Naive thymus-derived CD8-positive, alpha-beta T cell (primary cell): ENCODE measurements around the gene SPATA22. TPM values are rescaled to one million over a fixed set of nuclear protein-coding genes. Genes with fewer than 3 reads are reported as not detected.
"Not testable (repeated sequence)": the region's sequence is repeated elsewhere in the genome, so short reads cannot be mapped to it uniquely, and the experiment has no call there.

ENCODE experiments used
- ATAC-seq, 2 donors: fragments of 150-1000 bp; cut with Tn5 transposase in 1 of 2; sonication (Bioruptor Pico), chemical (Tn5 transposase) in 1 of 2; 1 replicate in 1 of 2; 2 replicates in 1 of 2; pipeline ENCODE4 v1.10.0; 2021; ENCODE audit warnings: mild to moderate bottlenecking in 2 of 2, moderate library complexity in 2 of 2
- POLR2A ChIA-PET: fragments of 350-600 bp; sonication (Branson Sonifier 250); formaldehyde crosslinking; loops from one replicate; lab custom pipeline; 2021; ENCODE audit warnings: antibody characterized with exemption; lab: Charles Lee
- DNase-seq, 10 donors: peaks; one replicate each; pipeline versions ENCODE4 v3.0.0 to v3.0.0-alpha.2; 2020 to 2022
- H3K27ac Mint-ChIP-seq, 10 donors: one replicate each; pipeline ENCODE4 v1.8.0; 2020 to 2022; ENCODE audit warnings: mild to moderate bottlenecking in 10 of 10, mixed read lengths in 10 of 10, moderate library complexity in 4 of 10, inconsistent platforms in 1 of 10
- H3K27me3 Mint-ChIP-seq, 5 donors: one replicate each; pipeline ENCODE4 v1.8.0; 2021 to 2022; ENCODE audit warnings: mixed read lengths in 5 of 5
- H3K36me3 Mint-ChIP-seq, 3 donors: one replicate each; pipeline ENCODE4 v1.8.0; 2020 to 2022; ENCODE audit warnings: mixed read lengths in 3 of 3, mild to moderate bottlenecking in 2 of 3, inconsistent platforms in 1 of 3
- H3K4me1 Mint-ChIP-seq, 4 donors: one replicate each; pipeline ENCODE4 v1.8.0; 2021 to 2022; ENCODE audit warnings: mixed read lengths in 4 of 4
- H3K4me3 Mint-ChIP-seq, 10 donors: one replicate each; pipeline ENCODE4 v1.8.0; 2020 to 2022; ENCODE audit warnings: mild to moderate bottlenecking in 10 of 10, mixed read lengths in 10 of 10, moderate library complexity in 6 of 10, inconsistent platforms in 1 of 10
- H3K9me3 Mint-ChIP-seq, 9 donors: one replicate each; pipeline ENCODE4 v1.8.0; 2020 to 2022; ENCODE audit warnings: mixed read lengths in 9 of 9, mild to moderate bottlenecking in 3 of 9, inconsistent platforms in 1 of 9, moderate library complexity in 1 of 9
- polyA plus RNA-seq, 3 donors: library from polyadenylated mRNA; unstranded; fragments of 300-500 nt; fragmentation: Illumina TruSeq; gene quantifications; one replicate each; pipeline ENCODE4 v1.2.3, GENCODE V29; 2021
- total RNA-seq, 8 experiments: library from RNA in 2 of 8; stranded (reverse) in 2 of 8; gene quantifications; one replicate each; pipeline ENCODE4 v1.2.3 and lab custom pipeline; 2021 to 2026

Gene SPATA22
- total and polyA plus RNA-seq, 5 experiments from 2014 or later = 0.36 TPM; not detected in 4

GRCh38 chr17:3503285-3503684, 31.7 kb upstream of the SPATA22 start:
- POLR2A ChIA-PET = no interaction called here
- no peaks in the 10 kb centered on the region for H3K4me1 Mint-ChIP-seq
- H3K4me3 Mint-ChIP-seq = no peak overlapping the region
- ATAC-seq = no peak
- no peak overlapping the region for H3K27ac Mint-ChIP-seq
- peaks cover 0 to 4% (median 0%) of the 10 kb centered on the region in 3 donors for H3K36me3 Mint-ChIP-seq
- H3K27me3 Mint-ChIP-seq = peaks cover 0 to 27% (median 3%) of the 10 kb centered on the region in 5 donors
- DNase-seq = no peak
- peaks cover 0 to 4% (median 0%) of the 10 kb centered on the region in 9 donors for H3K9me3 Mint-ChIP-seq

GRCh38 chr17:3502466-3502865, 30.8 kb upstream of the SPATA22 start:
- Mint-ChIP-seq H3K27me3 (peaks cover 0 to 25% (median 3%) of the 10 kb centered on the region in 5 donors), H3K4me3 (no peak overlapping the region), H3K9me3 (peaks cover 0 to 3% (median 0%) of the 10 kb centered on the region in 9 donors), H3K36me3 (peaks cover 0 to 2% (median 0%) of the 10 kb centered on the region in 3 donors), H3K27ac (no peak overlapping the region), H3K4me1 (no peaks in the 10 kb centered on the region)
- ATAC-seq (no peak), DNase-seq (no peak)
- POLR2A ChIA-PET = no interaction called here

GRCh38 chr17:3501344-3501743, 29.7 kb upstream of the SPATA22 start:
- POLR2A ChIA-PET = no interaction called here
- Mint-ChIP-seq H3K27ac (no peak overlapping the region), H3K36me3 (no peaks in the 10 kb centered on the region)

GRCh38 chr17:3497101-3497500, 25.5 kb upstream of the SPATA22 start:
- Mint-ChIP-seq H3K4me3 (no peak overlapping the region), H3K36me3 (no peaks in the 10 kb centered on the region), H3K9me3 (peaks cover 0 to 2% (median 0%) of the 10 kb centered on the region in 9 donors), H3K27ac (no peak overlapping the region), H3K4me1 (no peaks in the 10 kb centered on the region), H3K27me3 (peaks cover 4 to 23% (median 7%) of the 10 kb centered on the region in 5 donors)
- POLR2A ChIA-PET = no interaction called here
- ATAC-seq (no peak), DNase-seq (no peak)

More at GRCh38 chr17:3501344-3501743, 29.7 kb upstream of the SPATA22 start:
- Mint-ChIP-seq H3K27me3 (peaks cover 0 to 14% (median 2%) of the 10 kb centered on the region in 5 donors), H3K4me3 (no peak overlapping the region), H3K9me3 (peaks cover 0 to 2% (median 0%) of the 10 kb centered on the region in 9 donors), H3K4me1 (no peaks in the 10 kb centered on the region)
- DNase-seq (no peak), ATAC-seq (no peak)

- no peak for DNase-seq
- peaks cover 17 to 39% (median 28%) of the 10 kb centered on the region in 5 donors for H3K27me3 Mint-ChIP-seq
- no peak overlapping the region for H3K27ac Mint-ChIP-seq
- POLR2A ChIA-PET = interaction anchor here (0.6 kb wide), 1 partner anchor 917 kb away, joined by 5 read pairs; no protein-coding TSS in a partner anchor
- H3K4me1 Mint-ChIP-seq = no peaks in the 10 kb centered on the region
- peaks cover 0 to 1% (median 0%) of the 10 kb centered on the region in 9 donors for H3K9me3 Mint-ChIP-seq
- no peaks in the 10 kb centered on the region for H3K36me3 Mint-ChIP-seq
- no peak overlapping the region for H3K4me3 Mint-ChIP-seq
- no peak for ATAC-seq
Observed at GRCh38 chr17:3485481-3486068, 14.0 kb upstream of the SPATA22 start.

GRCh38 chr17:3482852-3483251, 11.2 kb upstream of the SPATA22 start:
- no peak overlapping the region for H3K27ac Mint-ChIP-seq
- no peak overlapping the region for H3K4me3 Mint-ChIP-seq
- DNase-seq (no peak), ATAC-seq (no peak)
- peaks cover 0 to 1% (median 0%) of the 10 kb centered on the region in 9 donors for H3K9me3 Mint-ChIP-seq
- H3K4me1 Mint-ChIP-seq = no peaks in the 10 kb centered on the region
- POLR2A ChIA-PET = no interaction called here
- H3K36me3 Mint-ChIP-seq = no peaks in the 10 kb centered on the region
- H3K27me3 Mint-ChIP-seq = peaks cover 19 to 38% (median 28%) of the 10 kb centered on the region in 5 donors

- ATAC-seq (no peak), DNase-seq (no peak)
- Mint-ChIP-seq H3K27ac (no peak overlapping the region), H3K9me3 (no peaks in the 10 kb centered on the region), H3K27me3 (peaks cover 9 to 24% (median 23%) of the 10 kb centered on the region in 5 donors), H3K4me1 (no peaks in the 10 kb centered on the region), H3K4me3 (no peak overlapping the region), H3K36me3 (no peaks in the 10 kb centered on the region)
- POLR2A ChIA-PET = no interaction called here
Observed at GRCh38 chr17:3479988-3480387, 8.4 kb upstream of the SPATA22 start.

- DNase-seq = no peak
Observed at GRCh38 chr17:3475812-3476610, 4.4 kb upstream of the SPATA22 start, which contains the start of gene ASPA. ASPA (plus strand) TSS chr17:3475997; CDS start chr17:3476160, 163 bp downstream.

GRCh38 chr17:3475251-3475685, 3.6 kb upstream of the SPATA22 start:
- Mint-ChIP-seq H3K9me3 (no peaks in the 10 kb centered on the region), H3K36me3 (no peaks in the 10 kb centered on the region), H3K27ac (no peak overlapping the region), H3K4me1 (no peaks in the 10 kb centered on the region), H3K4me3 (no peak overlapping the region), H3K27me3 (peaks cover 5 to 14% (median 9%) of the 10 kb centered on the region in 5 donors)
- ATAC-seq (no peak), DNase-seq (no peak)
- POLR2A ChIA-PET = no interaction called here

More at GRCh38 chr17:3475812-3476610, 4.4 kb upstream of the SPATA22 start, which contains the start of gene ASPA:
- Mint-ChIP-seq H3K4me1 (no peaks in the 10 kb centered on the region), H3K4me3 (peak within 1 kb of the TSS; percentile 29 to 73 (median 54)), H3K9me3 (no peaks in the 10 kb centered on the region), H3K27ac (peak within 1 kb of the TSS in 3 of 10 donors; percentile 8 to 75 (median 28)), H3K36me3 (no peaks in the 10 kb centered on the region), H3K27me3 (peaks cover 5 to 15% (median 13%) of the 10 kb centered on the region in 5 donors)
- POLR2A ChIA-PET = no interaction called here
- no peak for ATAC-seq

- H3K36me3 Mint-ChIP-seq = no peaks in the 10 kb centered on the region
- ATAC-seq = no peak
- no peak overlapping the region for H3K27ac Mint-ChIP-seq
- no peaks in the 10 kb centered on the region for H3K4me1 Mint-ChIP-seq
- H3K27me3 Mint-ChIP-seq = peaks cover 6 to 9% (median 6%) of the 10 kb centered on the region in 5 donors
- H3K9me3 Mint-ChIP-seq = no peaks in the 10 kb centered on the region
- DNase-seq = no peak
- no peak overlapping the region for H3K4me3 Mint-ChIP-seq
- POLR2A ChIA-PET = no interaction called here
Observed at GRCh38 chr17:3474212-3474611, 2.6 kb upstream of the SPATA22 start.

- Mint-ChIP-seq H3K4me1 (no peaks in the 10 kb centered on the region), H3K27ac (no peak overlapping the region), H3K27me3 (peaks cover 0 to 8% (median 2%) of the 10 kb centered on the region in 5 donors), H3K9me3 (no peaks in the 10 kb centered on the region), H3K36me3 (no peaks in the 10 kb centered on the region), H3K4me3 (no peak overlapping the region)
- DNase-seq (no peak), ATAC-seq (no peak)
- POLR2A ChIA-PET = no interaction called here
Observed at GRCh38 chr17:3472137-3472536, 518 bp upstream of the SPATA22 start.

- no peak for DNase-seq
- H3K27ac Mint-ChIP-seq = no peak overlapping the region
- H3K27me3 Mint-ChIP-seq = peaks cover 0 to 8% (median 5%) of the 10 kb centered on the region in 5 donors
- H3K4me3 Mint-ChIP-seq = no peak overlapping the region
- peaks cover 0 to 3% (median 0%) of the 10 kb centered on the region in 9 donors for H3K9me3 Mint-ChIP-seq
- POLR2A ChIA-PET = no interaction called here
- no peaks in the 10 kb centered on the region for H3K36me3 Mint-ChIP-seq
- no peaks in the 10 kb centered on the region for H3K4me1 Mint-ChIP-seq
- ATAC-seq = no peak
Observed at GRCh38 chr17:3469529-3469928, 2.1 kb downstream of the SPATA22 start.

- H3K4me1 Mint-ChIP-seq, ATAC-seq, H3K36me3 Mint-ChIP-seq, H3K27ac Mint-ChIP-seq, DNase-seq, H3K4me3 Mint-ChIP-seq, H3K9me3 Mint-ChIP-seq, POLR2A ChIA-PET, H3K27me3 Mint-ChIP-seq: not testable (repeated sequence)
Observed at GRCh38 chr17:3466355-3466754, 5.3 kb downstream of the SPATA22 start.
